H1 (cell line): ENCODE data around the gene HHAT. TPM values are rescaled to one million over a fixed set of nuclear protein-coding genes. Genes with fewer than 3 reads are reported as not detected.

ENCODE experiments used
- CTCF ChIA-PET: fragments of 300-600 bp; sonication (Branson Sonifier 250); formaldehyde crosslinking; loops from one replicate; lab custom pipeline; 2021; ENCODE audit not compliant: partially characterized antibody; lab: Charles Lee
- POLR2A ChIA-PET: fragments of 300-600 bp; sonication (Branson Sonifier 250); formaldehyde crosslinking; loops from one replicate; lab custom pipeline; 2021; ENCODE audit warnings: inconsistent platforms; ENCODE audit not compliant: partially characterized antibody; lab: Charles Lee
- DNase-seq, 2 experiments: peaks; one replicate each; pipeline versions ENCODE4 v3.0.0 to v3.0.0-alpha.2; 2010 to 2022; ENCODE audit warnings: low spot score in 2 of 2, low read depth in 1 of 2, mixed read lengths in 1 of 2
- FAIRE-seq: peaks from 2 replicates; lab custom pipeline; 2011; peaks lifted over from hg19 to GRCh38; lab: Jason Lieb, UNC
- H2AFZ ChIP-seq: 2 replicates; pipeline ENCODE4 v1.8.1; 2012; ENCODE audit warnings: low read length, inconsistent platforms
- H2AK5ac ChIP-seq: 2 replicates; pipeline ENCODE4 v1.6.1; 2013; ENCODE audit warnings: low read depth, low read length
- H2BK120ac ChIP-seq: replicated peaks from 2 replicates; pipeline ENCODE3; 2013; ENCODE audit warnings: low read depth, low read length, inconsistent platforms
- H2BK12ac ChIP-seq: 2 replicates; pipeline ENCODE4 v1.6.1; 2013; ENCODE audit warnings: low read depth, low read length
- H2BK15ac ChIP-seq: 2 replicates; pipeline ENCODE4 v1.6.1; 2013; ENCODE audit warnings: low read length
- H2BK20ac ChIP-seq: 2 replicates; pipeline ENCODE4 v1.6.1; 2013; ENCODE audit warnings: low read length
- H2BK5ac ChIP-seq: 2 replicates; pipeline ENCODE4 v1.6.1; 2013; ENCODE audit warnings: low read depth, low read length
- H3K14ac ChIP-seq: 2 replicates; pipeline ENCODE4 v1.6.1; 2013; ENCODE audit warnings: inconsistent platforms; ENCODE audit not compliant: insufficient read length
- H3K18ac ChIP-seq: 2 replicates; pipeline ENCODE4 v1.6.1; 2013; ENCODE audit warnings: low read length; ENCODE audit errors: extremely low read depth
- H3K23ac ChIP-seq: 2 replicates; pipeline ENCODE4 v1.6.1; 2013; ENCODE audit warnings: inconsistent platforms; ENCODE audit not compliant: insufficient read length
- H3K23me2 ChIP-seq: 2 replicates; pipeline ENCODE4 v1.6.1; 2013; ENCODE audit warnings: low read depth, low read length
- H3K27ac ChIP-seq: 2 replicates; pipeline ENCODE4 v1.6.1; 2011; ENCODE audit warnings: low read depth, low read length, inconsistent platforms
- H3K27me3 ChIP-seq, 4 experiments: replicated peaks in 1 of 4; 1 replicate in 1 of 4; 2 replicates in 3 of 4; pipeline versions ENCODE4 v1.6.1 to v1.8.1; 2011 to 2013; ENCODE audit warnings: low read length in 3 of 4, mild to moderate bottlenecking in 3 of 4, inconsistent platforms in 2 of 4, mixed read lengths in 2 of 4, moderate library complexity in 1 of 4; ENCODE audit not compliant: control insufficient read depth in 3 of 4, insufficient read depth in 3 of 4; ENCODE audit errors: extremely low read depth in 1 of 4
- H3K36me3 ChIP-seq, 4 experiments: 2 replicates each; pipeline versions ENCODE4 v1.6.1 to v1.8.1; 2011 to 2013; ENCODE audit warnings: mild to moderate bottlenecking in 4 of 4, low read length in 3 of 4, moderate library complexity in 2 of 4, control low read depth in 1 of 4, inconsistent platforms in 1 of 4; ENCODE audit not compliant: insufficient read depth in 4 of 4, control insufficient read depth in 2 of 4
- H3K4ac ChIP-seq: replicated peaks from 2 replicates; pipeline ENCODE3; 2013; ENCODE audit warnings: low read length, low read depth, mixed read lengths, inconsistent platforms; ENCODE audit not compliant: insufficient read length
- H3K4me1 ChIP-seq, 4 experiments: replicated peaks in 1 of 4; 1 replicate in 1 of 4; 2 replicates in 3 of 4; pipeline versions ENCODE4 v1.6.1 to v1.8.1; 2011 to 2013; ENCODE audit warnings: low read length in 3 of 4, inconsistent platforms in 2 of 4, mixed read lengths in 1 of 4; ENCODE audit not compliant: insufficient read depth in 4 of 4, control insufficient read depth in 3 of 4
- H3K4me2 ChIP-seq, 2 experiments: 2 replicates each; pipeline versions ENCODE4 v1.6.1 to v1.8.1; 2011 to 2013; ENCODE audit warnings: low read depth in 2 of 2, low read length in 2 of 2, control low read depth in 1 of 2, inconsistent platforms in 1 of 2, mild to moderate bottlenecking in 1 of 2; ENCODE audit not compliant: insufficient read depth in 1 of 2
- H3K4me3 ChIP-seq, 4 experiments: fragments of 200-600, 300-600 bp in 1 of 4; sonication (generic), shearing (Covaris generic), sonication (Bioruptor Twin) in 1 of 4; 2 replicates each; pipeline versions ENCODE4 v1.5.1 to v1.8.1; 2011 to 2016; ENCODE audit warnings: low read length in 4 of 4, low read depth in 3 of 4, control low read depth in 2 of 4, inconsistent platforms in 2 of 4, mild to moderate bottlenecking in 2 of 4, mixed read lengths in 1 of 4, moderate library complexity in 1 of 4; ENCODE audit not compliant: insufficient read depth in 2 of 4; ENCODE audit errors: extremely low read depth in 1 of 4
- H3K56ac ChIP-seq: replicated peaks from 2 replicates; pipeline ENCODE3; 2013; ENCODE audit warnings: low read depth, mild to moderate bottlenecking, mixed read lengths, low read length, inconsistent platforms; ENCODE audit not compliant: insufficient read length
- H3K79me1 ChIP-seq: 2 replicates; pipeline ENCODE4 v1.6.1; 2013; ENCODE audit warnings: low read depth, low read length, control low read depth
- H3K79me2 ChIP-seq, 2 experiments: 2 replicates each; pipeline versions ENCODE4 v1.6.1 to v1.8.1; 2012 to 2013; ENCODE audit warnings: low read length in 2 of 2, mild to moderate bottlenecking in 2 of 2, inconsistent platforms in 1 of 2; ENCODE audit not compliant: insufficient read depth in 2 of 2, control insufficient read depth in 1 of 2
- H3K9ac ChIP-seq, 4 experiments: replicated peaks in 1 of 4; 1 replicate in 1 of 4; 2 replicates in 3 of 4; pipeline versions ENCODE4 v1.6.1 to v1.8.1; 2011 to 2013; ENCODE audit warnings: low read depth in 3 of 4, low read length in 3 of 4, control low read depth in 2 of 4, mild to moderate bottlenecking in 2 of 4, moderate library complexity in 2 of 4, inconsistent platforms in 1 of 4; ENCODE audit errors: extremely low read depth in 1 of 4
- H3K9me3 ChIP-seq, 2 experiments: 2 replicates each; pipeline versions ENCODE4 v1.6.1 to v1.8.1; 2012 to 2013; ENCODE audit warnings: mild to moderate bottlenecking in 2 of 2, moderate library complexity in 2 of 2, control low read depth in 1 of 2, inconsistent platforms in 1 of 2, low read depth in 1 of 2, low read length in 1 of 2, mixed read lengths in 1 of 2; ENCODE audit not compliant: insufficient read depth in 2 of 2
- H4K20me1 ChIP-seq, 2 experiments: replicated peaks in 1 of 2; 2 replicates each; pipeline versions ENCODE3 to v1.8.1; 2011 to 2013; ENCODE audit warnings: inconsistent platforms in 2 of 2, low read length in 2 of 2, mild to moderate bottlenecking in 1 of 2; ENCODE audit not compliant: insufficient read depth in 2 of 2, control insufficient read depth in 1 of 2
- H4K5ac ChIP-seq: 2 replicates; pipeline ENCODE4 v1.6.1; 2013; ENCODE audit warnings: low read length, low read depth, mixed read lengths, inconsistent platforms; ENCODE audit not compliant: insufficient read length
- H4K8ac ChIP-seq: 2 replicates; pipeline ENCODE4 v1.8.0; 2013; ENCODE audit warnings: mild to moderate bottlenecking, moderate library complexity, low read length, inconsistent platforms; ENCODE audit not compliant: insufficient read depth; ENCODE audit errors: extremely low read depth
- H4K91ac ChIP-seq: replicated peaks from 2 replicates; pipeline ENCODE3; 2013; ENCODE audit warnings: low read length, mixed read lengths, inconsistent platforms; ENCODE audit not compliant: insufficient read length
- GABPA ChIP-seq: IDR thresholded peaks from 2 replicates; pipeline ENCODE4 v1.6.1; 2011; ENCODE audit warnings: mild to moderate bottlenecking, low read length, moderate library complexity, borderline replicate concordance; ENCODE audit not compliant: insufficient read depth
- KDM5A ChIP-seq: fragments of 200-600 bp; IDR thresholded peaks from 2 replicates; pipeline ENCODE4 v1.7.1; 2012; ENCODE audit warnings: mild to moderate bottlenecking, low read length, inconsistent platforms, mixed read lengths
- NANOG ChIP-seq: IDR thresholded peaks from 2 replicates; pipeline ENCODE4 v1.6.1; 2011; ENCODE audit warnings: low read length, low read depth, mild to moderate bottlenecking, inconsistent platforms; ENCODE audit not compliant: insufficient read depth, poor library complexity, severe bottlenecking
- SP2 ChIP-seq: IDR thresholded peaks from 2 replicates; pipeline ENCODE4 v1.6.1; 2012; ENCODE audit warnings: mild to moderate bottlenecking, low read length, inconsistent platforms
- SRF ChIP-seq: IDR thresholded peaks from 2 replicates; pipeline ENCODE4 v1.6.1; 2011; ENCODE audit warnings: mild to moderate bottlenecking, low read depth, low read length, moderate library complexity
- WGBS, 2 experiments: shearing (Covaris generic) in 1 of 2; methylation state at CpG; one replicate each; pipeline versions ENCODE4 v1.1.6 to v1.1.7; 2013 to 2015; ENCODE audit warnings: low lambda C conversion rate in 2 of 2, mixed read lengths in 2 of 2, inconsistent platforms in 1 of 2, low coverage in 1 of 2, missing lambda C conversion rate in 1 of 2; ENCODE audit not compliant: insufficient replicate concordance in 2 of 2, insufficient coverage in 1 of 2, insufficient read length in 1 of 2; ENCODE audit errors: extremely low coverage in 1 of 2, missing lambda C conversion rate in 1 of 2; 5-methylcytosine and 5-hydroxymethylcytosine counted together
- polyA plus RNA-seq, 7 experiments: library from polyadenylated mRNA; depleted of rRNA in 3 of 7; stranded (reverse) in 5 of 7; unstranded in 2 of 7; fragments of >200 nt in 5 of 7; fragments of 200-250 nt in 2 of 7; gene quantifications; 1 replicate in 5 of 7; 2 replicates in 1 of 7; 4 replicates in 1 of 7; pipeline versions ENCODE4 v1.2.1 to v1.2.3, GENCODE V29; 2011 to 2013; ENCODE audit warnings: missing spikeins in 2 of 7, mixed read lengths in 2 of 7
- total RNA-seq: library from RNA; stranded (reverse); fragmentation: NEBNext Ultra II Directional; extraction: Animal tissue kit (Norgen Biotek cat#: 25700); gene quantifications from 2 replicates; pipeline ENCODE4 v1.2.1, GENCODE V29; 2021

HHAT gene
- total and polyA plus RNA-seq, 2 of the 8 experiments (the other 6 are each of a cell fraction or from before 2014, with no cell fraction given): 0.15 to 0.51 TPM

- Histone ChIP-seq H4K20me1 (no peaks in the 10 kb centered on the region), H3K23me2 (no peaks in the 10 kb centered on the region), H4K8ac (no peak overlapping the region), H3K79me1 (no peaks in the 10 kb centered on the region), H3K4ac (no peak overlapping the region), H2AFZ (no peak overlapping the region), H3K27ac (no peak overlapping the region), H3K4me2 (no peak overlapping the region), H3K18ac (no peak overlapping the region), H3K79me2 (no peaks in the 10 kb centered on the region), H3K9me3 (no peaks in the 10 kb centered on the region), H3K56ac (no peak overlapping the region), H3K23ac (no peak overlapping the region), H4K5ac (no peak overlapping the region), H3K4me1 (no peaks in the 10 kb centered on the region; a peak in 1 of 7 replicates), H2BK120ac (no peak overlapping the region), H3K14ac (no peak overlapping the region), H3K27me3 (no peaks in the 10 kb centered on the region; a peak in 1 of 7 replicates), H2AK5ac (no peak overlapping the region), H2BK5ac (no peak overlapping the region), H2BK12ac (no peak overlapping the region), H2BK15ac (no peak overlapping the region), H3K9ac (no peak overlapping the region), H3K36me3 (no peaks in the 10 kb centered on the region), H2BK20ac (no peak overlapping the region), H3K4me3 (no peak overlapping the region), H4K91ac (no peak overlapping the region)
- DNase-seq (no peak), FAIRE-seq (no peak)
- WGBS, 2 experiments: 90% methylated on average over 4 of the region's 4 CpGs; no CpG with 5 or more reads in 1 of the 2 experiments
- TF ChIP-seq KDM5A (no peak), SRF (no peak), GABPA (no peak), SP2 (no peak), NANOG (no peak)
- ChIA-PET CTCF (interaction anchor here (0.9 to 1.6 kb wide), 5 partner anchors 9 to 678 kb away, joined by 3 to 17 read pairs (median 4); no protein-coding TSS in a partner anchor), POLR2A (no interaction called here)
Measured at GRCh38 chr1:210457568-210457967, 128.9 kb downstream of the HHAT start.
